ENCODE measurements around the gene HLA-DQA2. TPM values are rescaled to one million over a fixed set of nuclear protein-coding genes. Genes with fewer than 3 reads are reported as not detected.

HLA-DQA2 gene
- total and polyA plus RNA-seq, 2 experiments from 2014 or later: not detected

GRCh38 chr6:32759669-32760068 lies 18.5 kb downstream of the HLA-DQA2 start:
- no peaks in the 10 kb centered on the region for H3F3A ChIP-seq (replicated peaks; ENCODE audit: low read depth)
- ATAC-seq: no peak
- no peak overlapping the region for H2AFZ ChIP-seq
- no peaks in the 10 kb centered on the region for H3K27me3 ChIP-seq (ENCODE audit: insufficient read depth)
- no peaks in the 10 kb centered on the region for H3K79me2 ChIP-seq (replicated peaks; ENCODE audit: insufficient read depth)
- H3K4me2 ChIP-seq: no peak overlapping the region
- H3K4me3 Mint-ChIP-seq: no peak overlapping the region
- H3K27me3 Mint-ChIP-seq (ENCODE audit: insufficient read depth, low read depth, poor library complexity): peaks cover 8% of the 10 kb centered on the region
- no peak overlapping the region for H3K4me3 ChIP-seq
- peaks cover 6% of the 10 kb centered on the region; the same call in 2 of the 3 replicates for H3K4me1 Mint-ChIP-seq
- no peaks in the 10 kb centered on the region for H3K9me3 Mint-ChIP-seq
- no peaks in the 10 kb centered on the region for H3K36me3 Mint-ChIP-seq (ENCODE audit: low read depth)
- peaks cover 4% of the 10 kb centered on the region; the same call in 1 of the 2 replicates for H3K9me2 ChIP-seq (ENCODE audit: insufficient read depth)
- no peak overlapping the region for H3K27ac ChIP-seq (ENCODE audit: low read depth)
- H3K36me3 ChIP-seq (ENCODE audit: insufficient read depth): no peaks in the 10 kb centered on the region
- no peak for DNase-seq (ENCODE audit: low spot score)
- no peak overlapping the region for H3K27ac Mint-ChIP-seq
- H3K4me1 ChIP-seq (ENCODE audit: insufficient read depth): peaks cover 4% of the 10 kb centered on the region; the same call in 1 of the 2 replicates
- H4K20me1 ChIP-seq (replicated peaks; ENCODE audit: insufficient read depth): no peaks in the 10 kb centered on the region
- TF ChIP-seq ETS1 (IDR thresholded peaks at IDR 0.05) (no peak), EZH2 (IDR thresholded peaks at IDR 0.05; ENCODE audit: low read depth, unreplicated experiment) (no peak), CREB1 (CRISPR knock-in tag; IDR thresholded peaks at IDR 0.05; ENCODE audit: low read depth) (no peak), ZNF462 (CRISPR knock-in tag; IDR thresholded peaks at IDR 0.05) (no peak), JUNB (IDR thresholded peaks at IDR 0.05; ENCODE audit: unreplicated experiment) (no peak), STAT1 (IDR thresholded peaks at IDR 0.05; ENCODE audit: unreplicated experiment) (no peak), ZNF114 (CRISPR knock-in tag; IDR thresholded peaks at IDR 0.05) (no peak), REST (IDR thresholded peaks at IDR 0.05; ENCODE audit: unreplicated experiment) (no peak), NANOG (IDR thresholded peaks at IDR 0.05; ENCODE audit: borderline replicate concordance) (no peak), CTCF (conservative IDR thresholded peaks at IDR 0.05; ENCODE audit: low read depth in 2 of 2) (no peak), EZH2phosphoT487 (IDR thresholded peaks at IDR 0.05; ENCODE audit: unreplicated experiment) (no peak), POLR2AphosphoS5 (IDR thresholded peaks at IDR 0.05; ENCODE audit: low read depth) (no peak), ZNF331 (CRISPR knock-in tag; IDR thresholded peaks at IDR 0.05; ENCODE audit: low read depth) (no peak)

Measured in GM23338 (cell line).